Colonic mucosa (tissue), 4 donors: ENCODE data around the gene TNK2. TPM values are rescaled to one million over a fixed set of nuclear protein-coding genes. Genes with fewer than 3 reads are reported as not detected.
"Not testable (repeated sequence)": the region's sequence is repeated elsewhere in the genome, so short reads cannot be mapped to it uniquely, and the experiment has no call there.

ENCODE experiments used
- DNase-seq: peaks from one replicate; pipeline ENCODE4 v3.0.0-alpha.2; 2020
- H3K27ac ChIP-seq: fragments of 200-600 bp; one replicate; pipeline ENCODE4 v1.8.0; 2021
- H3K27me3 ChIP-seq: fragments of 200-600 bp; one replicate; pipeline ENCODE4 v1.8.0; 2021
- H3K36me3 ChIP-seq: fragments of 200-600 bp; one replicate; pipeline ENCODE4 v1.8.0; 2021
- H3K4me1 ChIP-seq: fragments of 200-600 bp; one replicate; pipeline ENCODE4 v1.8.0; 2021; ENCODE audit warnings: mild to moderate bottlenecking
- H3K4me3 ChIP-seq: fragments of 200-600 bp; one replicate; pipeline ENCODE4 v1.8.0; 2021
- H3K9ac ChIP-seq, 2 donors: one replicate each; pipeline ENCODE4 v1.7.0; 2013; ENCODE audit warnings: control low read depth in 2 of 2, low read depth in 2 of 2, low read length in 2 of 2
- H3K9me3 ChIP-seq: fragments of 200-600 bp; one replicate; pipeline ENCODE4 v1.8.0; 2021
- CTCF ChIP-seq: fragments of 200-600 bp; IDR thresholded peaks from one replicate; pipeline ENCODE4 v1.8.0; 2022; ENCODE audit warnings: antibody characterized with exemption, mild to moderate bottlenecking
- intact Hi-C: fragments of 100-400 bp; cut with DNase I; formaldehyde crosslinking; loops from one replicate; pipeline ENCODE4 v1.14.1; 2022
- total RNA-seq, 2 donors: library from RNA; stranded (reverse); fragmentation: NEBNext Ultra II Directional in 1 of 2; extraction: Animal tissue kit (Norgen Biotek cat#: 25700) in 1 of 2; gene quantifications; one replicate each; pipeline ENCODE4 v1.2.1, GENCODE V29; 2021
- donor health status: healthy.
- donor health status: DM: no; HTN: no; CAD: no.
- donor health status: DM: no; HTN: no; CAD: no.

Gene TNK2
- total RNA-seq, 2 donors from 2014 or later, result 23.8 to 28.5 TPM

- no peaks in the 10 kb centered on the region for H3K9me3 ChIP-seq
- no peaks in the 10 kb centered on the region for H3K36me3 ChIP-seq
- no peak overlapping the region for H3K27ac ChIP-seq
- H3K4me1 ChIP-seq, result peaks cover 4% of the 10 kb centered on the region
- H3K4me3 ChIP-seq, result no peak overlapping the region
- no peak overlapping the region for H3K9ac ChIP-seq
- H3K27me3 ChIP-seq, result no peaks in the 10 kb centered on the region
- intact Hi-C loops, result no loop called here
- DNase-seq, result no peak
- TF ChIP-seq CTCF, result no peak
Measured at GRCh38 chr3:195820186-195820585, 88.2 kb downstream of the TNK2 start.

GRCh38 chr3:195818301-195818700 is 90.0 kb downstream of the TNK2 start:
- no peak for DNase-seq
- Histone ChIP-seq H3K36me3 (no peaks in the 10 kb centered on the region), H3K4me3 (no peak overlapping the region), H3K9ac (no peak overlapping the region), H3K27me3 (no peaks in the 10 kb centered on the region), H3K27ac (no peak overlapping the region), H3K4me1 (peaks cover 4% of the 10 kb centered on the region), H3K9me3 (no peaks in the 10 kb centered on the region)
- TF ChIP-seq CTCF, result no peak
- intact Hi-C loops, result no loop called here

GRCh38 chr3:195817578-195818135 is 90.7 kb downstream of the TNK2 start:
- intact Hi-C loops, result no loop called here
- Histone ChIP-seq H3K27me3 (no peaks in the 10 kb centered on the region), H3K36me3 (no peaks in the 10 kb centered on the region), H3K9ac (no peak overlapping the region), H3K4me1 (peaks cover 4% of the 10 kb centered on the region), H3K27ac (no peak overlapping the region), H3K9me3 (no peaks in the 10 kb centered on the region), H3K4me3 (no peak overlapping the region)
- DNase-seq, result no peak
- no peak for TF ChIP-seq CTCF

- H3K27me3 ChIP-seq, intact Hi-C loops, H3K4me3 ChIP-seq, H3K4me1 ChIP-seq, H3K9me3 ChIP-seq, H3K9ac ChIP-seq, H3K27ac ChIP-seq, H3K36me3 ChIP-seq: not testable (repeated sequence)
- DNase-seq, result peak; percentile 65
Measured at GRCh38 chr3:195816276-195816913, 92.0 kb downstream of the TNK2 start.

- Histone ChIP-seq H3K36me3 (no peaks in the 10 kb centered on the region), H3K27ac (peak overlapping the region; percentile 12), H3K9ac (no peak overlapping the region), H3K9me3 (no peaks in the 10 kb centered on the region), H3K27me3 (no peaks in the 10 kb centered on the region), H3K4me1 (no peaks in the 10 kb centered on the region), H3K4me3 (no peak overlapping the region)
- TF ChIP-seq CTCF, result no peak
- DNase-seq, result peak; percentile 19
- intact Hi-C loops, result no loop called here
Measured at GRCh38 chr3:195815169-195815771, 93.1 kb downstream of the TNK2 start.
